AG20443 (cell line): Measurements from ENCODE around the gene STRA6.
A peak's percentile ranks its signal among the peaks of the same experiment; 100 is the strongest.

Source experiments
- DNase-seq: peaks from one replicate; pipeline ENCODE4 v3.0.0; 2012; ENCODE audit warnings: low spot score, mixed read lengths

The STRA6 gene

GRCh38 chr15:74180881-74181602, 21.5 kb downstream of the STRA6 start:
- DNase-seq = no peak

GRCh38 chr15:74179983-74180880, 22.4 kb downstream of the STRA6 start:
- peak; percentile 70 for DNase-seq

GRCh38 chr15:74179101-74179841, 23.3 kb downstream of the STRA6 start:
- peak; percentile 96 for DNase-seq

GRCh38 chr15:74178326-74179100, 24.1 kb downstream of the STRA6 start:
- DNase-seq = no peak

- no peak for DNase-seq
Measured at GRCh38 chr15:74176262-74177214, 26.0 kb downstream of the STRA6 start.

GRCh38 chr15:74175271-74176191, 27.1 kb downstream of the STRA6 start:
- no peak for DNase-seq

- no peak for DNase-seq
Measured at GRCh38 chr15:74174958-74175253, 27.7 kb downstream of the STRA6 start.

- peak; percentile 58 for DNase-seq
Measured at GRCh38 chr15:74174219-74174957, 28.2 kb downstream of the STRA6 start.

- DNase-seq = peak; percentile 81
Measured at GRCh38 chr15:74173380-74174218, 29.0 kb downstream of the STRA6 start, which contains the start of gene ISLR. ISLR (plus strand) TSS chr15:74173710; CDS start chr15:74174859, 1,149 bp downstream.

- peak; percentile 90 for DNase-seq
Measured at GRCh38 chr15:74172701-74173379, 29.7 kb downstream of the STRA6 start.

GRCh38 chr15:74171965-74172541, 30.5 kb downstream of the STRA6 start:
- no peak for DNase-seq

- no peak for DNase-seq
Measured at GRCh38 chr15:74170875-74171578, 31.6 kb downstream of the STRA6 start.

GRCh38 chr15:74170071-74170844, 32.3 kb downstream of the STRA6 start:
- no peak for DNase-seq

- DNase-seq = peak; percentile 7
Measured at GRCh38 chr15:74168711-74169126, 33.9 kb downstream of the STRA6 start.

- peak; percentile 3 for DNase-seq
Measured at GRCh38 chr15:74167891-74168331, 34.7 kb downstream of the STRA6 start.
